Right atrium auricular region (tissue), 2 donors: ENCODE data around the gene CCNJL. TPM values are rescaled to one million over a fixed set of nuclear protein-coding genes. Genes with fewer than 3 reads are reported as not detected.

ENCODE experiments used
- DNase-seq: peaks from one replicate; pipeline ENCODE4 v3.0.0-alpha.2; 2019; ENCODE audit warnings: low spot score
- H3K27ac ChIP-seq, 2 donors: fragments of 200-600 bp; sonication (generic); 1 replicate in 1 of 2; 2 replicates in 1 of 2; pipeline ENCODE4 v1.5.1; 2016 to 2019
- H3K27me3 ChIP-seq, 2 donors: fragments of 200-600 bp; sonication (generic); one replicate each; pipeline versions ENCODE4 v1.5.1 to v1.6.0; 2017 to 2019
- H3K36me3 ChIP-seq: fragments of 200-600 bp; sonication (generic); one replicate; pipeline ENCODE4 v1.5.1; 2016
- H3K4me1 ChIP-seq, 2 donors: fragments of 200-600 bp; sonication (generic); one replicate each; pipeline versions ENCODE4 v1.5.1 to v1.6.0; 2017 to 2019
- H3K4me3 ChIP-seq, 2 donors: fragments of 200-600 bp; sonication (generic); 1 replicate in 1 of 2; 2 replicates in 1 of 2; pipeline ENCODE4 v1.5.1; 2017 to 2019; ENCODE audit warnings: mild to moderate bottlenecking in 1 of 2, moderate library complexity in 1 of 2
- H3K9me3 ChIP-seq, 2 donors: fragments of 200-600 bp; sonication (generic); one replicate each; pipeline ENCODE4 v1.5.1; 2019
- total RNA-seq, 2 donors: library from RNA; depleted of rRNA; stranded (reverse); fragments of >200 nt; gene quantifications; one replicate each; pipeline ENCODE4 v1.1.0, GENCODE V29; 2016
- TF ChIP-seq, protein P1 (sequence below), 2 donors: fragments of 200-600 bp; sonication (generic); IDR thresholded peaks; one replicate each; pipeline ENCODE4 v1.5.1; 2019; ENCODE audit warnings: antibody characterized with exemption in 2 of 2

The CCNJL gene
- total RNA-seq, 2 donors from 2014 or later: 2.7 to 5.5 TPM

DNA sequence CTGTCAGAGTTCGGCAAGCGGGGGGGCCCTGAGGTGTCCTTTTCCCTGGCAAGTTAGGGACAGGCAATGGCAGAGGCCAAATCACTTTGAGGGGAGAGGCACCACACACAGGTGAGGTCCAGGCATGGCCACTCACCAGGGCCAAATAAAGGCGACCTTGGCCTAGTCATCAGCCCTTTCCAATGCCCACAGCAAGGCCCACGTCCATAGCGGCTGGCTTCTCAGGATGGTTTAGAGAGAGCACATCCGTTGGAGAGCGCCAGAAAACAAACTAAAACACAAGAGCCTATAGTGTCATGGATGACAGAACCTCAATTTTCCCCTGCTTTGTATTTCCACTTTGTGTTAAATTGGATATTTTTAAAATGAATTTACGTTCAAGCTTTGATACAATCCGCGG, 7.0 kb downstream of the CCNJL start:
- H3K36me3 ChIP-seq: no peaks in the 10 kb centered on the region
- TF ChIP-seq, protein P1, sequence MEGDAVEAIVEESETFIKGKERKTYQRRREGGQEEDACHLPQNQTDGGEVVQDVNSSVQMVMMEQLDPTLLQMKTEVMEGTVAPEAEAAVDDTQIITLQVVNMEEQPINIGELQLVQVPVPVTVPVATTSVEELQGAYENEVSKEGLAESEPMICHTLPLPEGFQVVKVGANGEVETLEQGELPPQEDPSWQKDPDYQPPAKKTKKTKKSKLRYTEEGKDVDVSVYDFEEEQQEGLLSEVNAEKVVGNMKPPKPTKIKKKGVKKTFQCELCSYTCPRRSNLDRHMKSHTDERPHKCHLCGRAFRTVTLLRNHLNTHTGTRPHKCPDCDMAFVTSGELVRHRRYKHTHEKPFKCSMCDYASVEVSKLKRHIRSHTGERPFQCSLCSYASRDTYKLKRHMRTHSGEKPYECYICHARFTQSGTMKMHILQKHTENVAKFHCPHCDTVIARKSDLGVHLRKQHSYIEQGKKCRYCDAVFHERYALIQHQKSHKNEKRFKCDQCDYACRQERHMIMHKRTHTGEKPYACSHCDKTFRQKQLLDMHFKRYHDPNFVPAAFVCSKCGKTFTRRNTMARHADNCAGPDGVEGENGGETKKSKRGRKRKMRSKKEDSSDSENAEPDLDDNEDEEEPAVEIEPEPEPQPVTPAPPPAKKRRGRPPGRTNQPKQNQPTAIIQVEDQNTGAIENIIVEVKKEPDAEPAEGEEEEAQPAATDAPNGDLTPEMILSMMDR (IDR thresholded peaks at IDR 0.05): no peak
- no peaks in the 10 kb centered on the region for H3K9me3 ChIP-seq
- no peaks in the 10 kb centered on the region for H3K4me1 ChIP-seq
- H3K27me3 ChIP-seq: no peaks in the 10 kb centered on the region
- H3K27ac ChIP-seq: no peak overlapping the region
- H3K4me3 ChIP-seq: no peak overlapping the region
- no peak for DNase-seq

DNA sequence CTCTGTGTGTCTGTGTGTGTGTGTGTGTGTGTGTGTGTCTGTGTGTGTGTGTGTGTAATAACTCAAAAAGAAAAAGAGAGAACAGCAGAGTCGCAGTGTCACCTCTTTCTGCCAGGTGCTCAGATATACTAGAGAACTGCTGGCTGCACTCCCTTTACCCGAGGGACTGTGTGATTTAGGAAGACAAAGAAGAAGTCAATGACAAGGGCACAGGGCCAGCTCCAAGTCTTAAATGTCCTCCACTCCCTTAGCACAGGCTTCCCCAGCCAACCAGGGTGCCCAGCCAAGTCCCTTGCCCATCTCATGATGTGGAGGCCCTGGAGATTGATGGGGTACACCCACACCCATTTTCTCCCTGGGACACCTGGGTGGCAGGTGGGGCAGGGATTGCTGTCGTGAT, 8.7 kb downstream of the CCNJL start:
- TF ChIP-seq, protein P1 (IDR thresholded peaks at IDR 0.05): no peak
- no peaks in the 10 kb centered on the region for H3K27me3 ChIP-seq
- no peak overlapping the region for H3K4me3 ChIP-seq
- H3K4me1 ChIP-seq: peaks cover 0 to under 1% of the 10 kb centered on the region in 2 donors
- no peaks in the 10 kb centered on the region for H3K9me3 ChIP-seq
- no peak for DNase-seq
- H3K27ac ChIP-seq: no peak overlapping the region
- H3K36me3 ChIP-seq: no peaks in the 10 kb centered on the region

DNA sequence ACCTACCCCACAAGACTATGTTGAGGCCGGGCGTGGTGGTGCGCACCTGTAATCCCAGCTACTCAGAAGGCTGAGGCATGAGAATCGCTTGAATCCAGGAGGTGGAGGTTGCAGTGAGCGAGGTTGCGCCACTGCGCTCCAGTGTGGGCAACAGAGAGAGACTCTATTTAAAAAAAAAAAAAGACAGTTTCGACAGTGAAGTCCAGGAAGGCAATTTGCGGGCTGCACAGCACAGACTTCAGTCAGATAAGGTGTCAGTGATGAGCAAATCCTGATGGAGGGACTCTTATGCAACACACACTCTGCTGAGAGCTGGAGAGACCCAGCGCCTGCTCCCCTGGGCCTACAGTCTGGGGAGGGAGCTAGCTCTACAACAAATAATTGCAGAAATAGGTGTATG, 14.2 kb downstream of the CCNJL start:
- Histone ChIP-seq H3K9me3 (no peaks in the 10 kb centered on the region), H3K4me3 (no peak overlapping the region), H3K36me3 (no peaks in the 10 kb centered on the region), H3K4me1 (peaks cover 0 to 16% of the 10 kb centered on the region in 2 donors), H3K27me3 (no peaks in the 10 kb centered on the region), H3K27ac (peak overlapping the region in 1 of 2 donors; percentile 24)
- TF ChIP-seq, protein P1 (IDR thresholded peaks at IDR 0.05): no peak
- no peak for DNase-seq

DNA sequence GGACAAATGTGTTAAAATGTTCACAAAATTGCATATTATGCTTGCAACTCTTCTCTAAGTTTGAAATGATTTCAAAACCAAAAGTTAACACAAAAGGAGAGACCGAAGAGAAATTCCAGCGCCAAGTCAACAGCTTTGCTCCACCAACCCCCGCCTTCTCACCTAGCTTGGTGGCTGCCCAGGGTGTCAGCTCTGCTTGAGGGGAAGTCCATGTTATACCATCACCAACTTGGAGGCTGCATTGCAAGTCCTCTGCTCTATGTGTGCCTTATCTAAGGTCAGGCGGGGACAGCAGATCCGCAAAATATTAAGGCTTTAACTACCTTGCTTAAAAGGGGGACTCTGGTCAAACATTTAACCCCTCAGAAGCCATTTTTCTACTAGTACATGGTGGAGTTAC, 14.6 kb downstream of the CCNJL start:
- DNase-seq: no peak
- Histone ChIP-seq H3K4me1 (peaks cover 0 to 16% of the 10 kb centered on the region in 2 donors), H3K4me3 (no peak overlapping the region), H3K27me3 (no peaks in the 10 kb centered on the region), H3K9me3 (no peaks in the 10 kb centered on the region), H3K36me3 (no peaks in the 10 kb centered on the region), H3K27ac (peak overlapping the region in 1 of 2 donors; percentile 24)
- TF ChIP-seq, protein P1 (IDR thresholded peaks at IDR 0.05): no peak

DNA sequence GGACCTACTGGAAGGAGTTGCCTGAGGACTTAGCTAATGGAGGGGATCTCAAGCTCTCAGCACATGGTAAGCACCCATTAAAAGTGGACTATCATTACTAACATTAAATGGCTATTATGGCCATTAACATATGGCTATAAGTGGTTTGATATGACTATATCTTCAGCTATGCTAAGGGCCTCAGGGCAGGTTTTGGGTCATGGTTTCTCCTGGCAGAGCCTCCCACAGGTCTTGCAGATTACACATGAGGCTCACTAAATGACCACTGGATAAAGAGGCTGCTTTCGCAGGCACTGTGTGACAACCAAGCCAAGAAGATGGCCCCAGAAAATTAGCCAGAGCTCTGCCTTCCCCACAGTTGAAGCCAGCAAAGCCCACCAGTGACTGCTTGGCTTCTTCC, 15.4 kb downstream of the CCNJL start:
- H3K27ac ChIP-seq: no peak overlapping the region

DNA sequence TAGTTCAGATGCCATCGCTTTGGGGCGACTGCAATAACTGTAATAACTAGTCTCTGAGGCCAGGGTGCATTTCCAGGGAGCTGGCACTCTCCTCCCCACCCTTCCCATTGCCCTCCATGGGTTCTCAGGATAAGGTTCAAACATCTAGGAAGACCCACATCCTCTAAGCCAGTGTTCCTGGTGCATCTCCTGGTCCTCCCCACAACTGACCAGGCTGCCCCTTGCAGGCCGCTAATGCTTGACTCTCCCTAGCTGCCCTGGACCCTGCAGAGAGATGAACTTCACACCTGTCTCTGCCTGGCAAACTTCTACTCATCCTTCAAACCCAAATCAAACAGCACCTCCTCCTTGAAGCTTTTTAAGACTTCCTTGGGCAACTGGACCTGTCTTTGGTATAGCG, 15.9 kb downstream of the CCNJL start:
- Histone ChIP-seq H3K27me3 (no peaks in the 10 kb centered on the region), H3K36me3 (no peaks in the 10 kb centered on the region), H3K4me3 (no peak overlapping the region), H3K4me1 (peaks cover 0 to 16% of the 10 kb centered on the region in 2 donors), H3K27ac (no peak overlapping the region), H3K9me3 (no peaks in the 10 kb centered on the region)
- TF ChIP-seq, protein P1 (IDR thresholded peaks at IDR 0.05): no peak
- no peak for DNase-seq

More for the DNA sequence above, 15.4 kb downstream of the CCNJL start:
- no peaks in the 10 kb centered on the region for H3K9me3 ChIP-seq
- no peak for DNase-seq
- TF ChIP-seq, protein P1 (IDR thresholded peaks at IDR 0.05): no peak
- peaks cover 0 to 16% of the 10 kb centered on the region in 2 donors for H3K4me1 ChIP-seq
- H3K27me3 ChIP-seq: no peaks in the 10 kb centered on the region
- H3K4me3 ChIP-seq: no peak overlapping the region
- H3K36me3 ChIP-seq: no peaks in the 10 kb centered on the region
